IMR-90 (cell line): ENCODE measurements around the gene ANKRD11. TPM values are rescaled to one million over a fixed set of nuclear protein-coding genes. Genes with fewer than 3 reads are reported as not detected.
A peak's percentile ranks its signal among the peaks of the same experiment; 100 is the strongest.

ENCODE experiments used
- ATAC-seq: fragments of 200-7000 bp; cut with Tn5 transposase; 2 replicates; pipeline ENCODE4 v1.9.1; 2020; ENCODE audit warnings: low read depth, mild to moderate bottlenecking, moderate library complexity
- BruUV-seq: library from RNA; stranded (reverse); fragments of 400-500 nt; replicated peaks from 2 replicates; lab custom pipeline; 2021; lab: Mats Ljungman, UMichigan
- CTCF ChIA-PET: fragments of 300-600 bp; formaldehyde crosslinking; extraction: SDS; loops from one replicate; lab custom pipeline; 2021; ENCODE audit warnings: antibody characterized with exemption; lab: Yijun Ruan, JAX
- POLR2A ChIA-PET: fragments of 300-600 bp; sonication (Branson Sonifier 250); formaldehyde crosslinking; loops from one replicate; lab custom pipeline; 2022; ENCODE audit warnings: antibody characterized with exemption; ENCODE audit not compliant: unreplicated experiment; lab: Charles Lee
- DNase-seq: peaks from one replicate; pipeline ENCODE4 v3.0.0; 2013
- H2AFZ ChIP-seq: replicated peaks from 2 replicates; pipeline ENCODE3; 2013; ENCODE audit warnings: low read length, mild to moderate bottlenecking; ENCODE audit not compliant: poor library complexity
- H2AK5ac ChIP-seq: 2 replicates; pipeline ENCODE4 v1.6.1; 2013; ENCODE audit warnings: low read depth, low read length, inconsistent platforms
- H2AK9ac ChIP-seq: replicated peaks from 2 replicates; pipeline ENCODE3; 2013; ENCODE audit warnings: mild to moderate bottlenecking, low read depth, low read length, moderate library complexity; ENCODE audit not compliant: poor library complexity
- H2BK120ac ChIP-seq: 2 replicates; pipeline ENCODE4 v1.6.1; 2013; ENCODE audit warnings: low read depth, low read length, inconsistent platforms
- H2BK15ac ChIP-seq: 3 replicates; pipeline ENCODE4 v1.6.1; 2013; ENCODE audit warnings: low read depth, low read length, inconsistent platforms
- H2BK20ac ChIP-seq: 2 replicates; pipeline ENCODE4 v1.6.1; 2013; ENCODE audit warnings: low read depth, mild to moderate bottlenecking, inconsistent platforms, low read length, moderate library complexity
- H2BK5ac ChIP-seq: 2 replicates; pipeline ENCODE4 v1.6.1; 2013; ENCODE audit warnings: mild to moderate bottlenecking, low read depth, low read length, inconsistent platforms; ENCODE audit not compliant: poor library complexity, severe bottlenecking
- H3K14ac ChIP-seq: replicated peaks from 2 replicates; pipeline ENCODE4 v1.6.1; 2013; ENCODE audit warnings: low read depth, low read length, inconsistent platforms
- H3K18ac ChIP-seq: 2 replicates; pipeline ENCODE4 v1.6.1; 2013; ENCODE audit warnings: low read depth, low read length, control low read depth
- H3K23ac ChIP-seq: 2 replicates; pipeline ENCODE4 v1.6.1; 2013; ENCODE audit warnings: low read depth, low read length, inconsistent platforms
- H3K27ac ChIP-seq: 2 replicates; pipeline ENCODE4 v1.5.1; 2013; ENCODE audit warnings: mild to moderate bottlenecking, control low read depth, low read length; ENCODE audit not compliant: insufficient read depth
- H3K27me3 ChIP-seq: 2 replicates; pipeline ENCODE4 v1.6.1; 2013; ENCODE audit warnings: low read length; ENCODE audit not compliant: control insufficient read depth, insufficient read depth
- H3K36me3 ChIP-seq: 2 replicates; pipeline ENCODE4 v1.6.1; 2013; ENCODE audit warnings: low read length, mixed read lengths; ENCODE audit not compliant: control insufficient read depth, insufficient read depth
- H3K4ac ChIP-seq: 2 replicates; pipeline ENCODE4 v1.6.1; 2013; ENCODE audit warnings: low read depth, low read length, inconsistent platforms
- H3K4me1 ChIP-seq: 2 replicates; pipeline ENCODE4 v1.6.1; 2013; ENCODE audit warnings: low read length, mixed read lengths; ENCODE audit not compliant: control insufficient read depth, insufficient read depth
- H3K4me2 ChIP-seq: 2 replicates; pipeline ENCODE4 v1.6.1; 2013; ENCODE audit warnings: low read depth, mild to moderate bottlenecking, control low read depth, low read length, moderate library complexity
- H3K4me3 ChIP-seq: 2 replicates; pipeline ENCODE4 v1.5.1; 2013; ENCODE audit warnings: low read depth, mild to moderate bottlenecking, control low read depth, low read length, moderate library complexity; ENCODE audit not compliant: insufficient read depth
- H3K56ac ChIP-seq: 2 replicates; pipeline ENCODE4 v1.6.1; 2013; ENCODE audit warnings: low read length, inconsistent platforms; ENCODE audit not compliant: insufficient read depth; ENCODE audit errors: extremely low read depth
- H3K79me1 ChIP-seq, 2 experiments: 2 replicates each; pipeline ENCODE4 v1.6.1; 2013; ENCODE audit warnings: low read length in 2 of 2, inconsistent platforms in 1 of 2, low read depth in 1 of 2
- H3K9ac ChIP-seq: 2 replicates; pipeline ENCODE4 v1.6.1; 2013; ENCODE audit warnings: low read depth, low read length, control low read depth
- H3K9me1 ChIP-seq: 2 replicates; pipeline ENCODE4 v1.6.1; 2013; ENCODE audit warnings: low read length, inconsistent platforms; ENCODE audit not compliant: insufficient read depth
- H3K9me3 ChIP-seq: 2 replicates; pipeline ENCODE4 v1.6.1; 2013; ENCODE audit warnings: low read length; ENCODE audit not compliant: control insufficient read depth, insufficient read depth
- H4K20me1 ChIP-seq: 2 replicates; pipeline ENCODE4 v1.6.1; 2013; ENCODE audit warnings: low read length, inconsistent platforms; ENCODE audit not compliant: insufficient read depth
- H4K5ac ChIP-seq: 2 replicates; pipeline ENCODE4 v1.6.1; 2013; ENCODE audit warnings: mild to moderate bottlenecking, low read depth, low read length, control low read depth
- H4K8ac ChIP-seq, 2 experiments: 2 replicates each; pipeline ENCODE4 v1.6.1; 2013; ENCODE audit warnings: low read depth in 2 of 2, low read length in 2 of 2, control low read depth in 1 of 2, inconsistent platforms in 1 of 2
- H4K91ac ChIP-seq: 2 replicates; pipeline ENCODE4 v1.6.1; 2013; ENCODE audit warnings: low read depth, low read length, inconsistent platforms; ENCODE audit not compliant: insufficient read depth
- BHLHE40 ChIP-seq: fragments of 150-350 bp; IDR thresholded peaks from 2 replicates; pipeline ENCODE4 v1.6.1; 2016; ENCODE audit warnings: mild to moderate bottlenecking, low read depth, low read length
- CEBPB ChIP-seq: IDR thresholded peaks from 2 replicates; pipeline ENCODE4 v1.6.1; 2012; ENCODE audit warnings: low read depth, low read length, improper control_type of control experiment
- CHD1 ChIP-seq: IDR thresholded peaks from 2 replicates; pipeline ENCODE4 v1.6.1; 2012; ENCODE audit warnings: low read depth, low read length, improper control_type of control experiment
- CTCF ChIP-seq: conservative IDR thresholded peaks from 2 replicates; pipeline ENCODE4 v1.5.1; 2012; ENCODE audit warnings: mild to moderate bottlenecking, low read depth, low read length, improper control_type of control experiment
- FOS ChIP-seq: fragments of 150-350 bp; IDR thresholded peaks from 2 replicates; pipeline ENCODE4 v1.6.1; 2016; ENCODE audit warnings: low read depth, low read length
- MAFK ChIP-seq: IDR thresholded peaks from 2 replicates; pipeline ENCODE4 v1.6.1; 2012; ENCODE audit warnings: low read depth, low read length, improper control_type of control experiment
- MAZ ChIP-seq: IDR thresholded peaks from 2 replicates; pipeline ENCODE4 v1.6.1; 2012; ENCODE audit warnings: low read depth, mild to moderate bottlenecking, low read length, improper control_type of control experiment, moderate library complexity, borderline replicate concordance
- MXI1 ChIP-seq: IDR thresholded peaks from 2 replicates; pipeline ENCODE4 v1.6.1; 2012; ENCODE audit warnings: low read depth, mild to moderate bottlenecking, low read length, moderate library complexity, borderline replicate concordance
- POLR2A ChIP-seq: IDR thresholded peaks from 2 replicates; pipeline ENCODE4 v1.6.1; 2012; ENCODE audit warnings: mild to moderate bottlenecking, low read depth, low read length
- RAD21 ChIP-seq: IDR thresholded peaks from 2 replicates; pipeline ENCODE4 v1.6.1; 2012; ENCODE audit warnings: low read length, improper control_type of control experiment
- RCOR1 ChIP-seq: IDR thresholded peaks from 2 replicates; pipeline ENCODE4 v1.6.1; 2012; ENCODE audit warnings: mild to moderate bottlenecking, low read length, improper control_type of control experiment; ENCODE audit not compliant: insufficient replicate concordance
- RFX5 ChIP-seq: IDR thresholded peaks from 2 replicates; pipeline ENCODE4 v1.8.0; 2012; ENCODE audit warnings: low read depth, mild to moderate bottlenecking, low read length, moderate library complexity
- USF2 ChIP-seq: fragments of 150-350 bp; IDR thresholded peaks from 2 replicates; pipeline ENCODE4 v1.6.1; 2017; ENCODE audit warnings: mild to moderate bottlenecking, antibody characterized with exemption, low read length, low read depth
- WGBS, 2 experiments: methylation state at CpG; one replicate each; pipeline versions ENCODE4 v1.1.5 to v1.1.7; 2013; ENCODE audit warnings: missing lambda C conversion rate in 2 of 2; ENCODE audit not compliant: insufficient read length in 1 of 2; ENCODE audit errors: extremely low coverage in 2 of 2; 5-methylcytosine and 5-hydroxymethylcytosine counted together
- dilution Hi-C: fragments of 300-500 bp; cut with HindIII; formaldehyde crosslinking; loops from one replicate; pipeline ENCODE4 v1.14.3; 2018; ENCODE audit warnings: low sequenced_read_pairs; ENCODE audit not compliant: unreplicated experiment
- in situ Hi-C: fragments of 300-500 bp; cut with MboI; formaldehyde crosslinking; loops from 3 replicates; pipeline ENCODE4 v1.14.3; 2019; ENCODE audit warnings: low sequenced_read_pairs, inconsistent platforms, mixed read lengths
- intact Hi-C: fragments of 100-400 bp; cut with micrococcal nuclease; formaldehyde crosslinking; loops from 2 replicates; pipeline ENCODE4 v1.10.0; 2022
- polyA plus RNA-seq, 3 experiments: library from polyadenylated mRNA; depleted of rRNA; stranded (reverse); fragments of >200 nt; gene quantifications; 2 replicates each; pipeline ENCODE4 v1.2.3, GENCODE V29; 2012; ENCODE audit warnings: low replicate concordance in 1 of 3
- total RNA-seq: library from RNA; depleted of rRNA; stranded (reverse); fragments of >200 nt; gene quantifications from 2 replicates; pipeline ENCODE4 v1.2.3, GENCODE V29; 2012
- TF ChIP-seq, protein P1 (sequence below): fragments of 150-350 bp; IDR thresholded peaks from 2 replicates; pipeline ENCODE4 v1.6.1; 2016; ENCODE audit warnings: low read depth, mild to moderate bottlenecking, low read length, moderate library complexity, borderline replicate concordance

Gene ANKRD11
- total and polyA plus RNA-seq, 2 of the 4 experiments (the other 2 are of a cell fraction), result 46.8 to 71.9 TPM

- no peak overlapping the region for H3K27ac ChIP-seq
- H2BK20ac ChIP-seq, result no peak overlapping the region
- no peak overlapping the region for H3K56ac ChIP-seq
- no peak overlapping the region for H2AK5ac ChIP-seq
- no peak overlapping the region for H4K5ac ChIP-seq
- no peak overlapping the region for H3K9ac ChIP-seq
- H3K27me3 ChIP-seq, result no peaks in the 10 kb centered on the region
- H3K36me3 ChIP-seq, result peaks cover 78% of the 10 kb centered on the region
- ChIA-PET CTCF (interaction anchor here (0.6 kb wide), 1 partner anchor 212 kb away, joined by 3 read pairs; no protein-coding TSS in a partner anchor), POLR2A (no interaction called here)
- in situ Hi-C loops (no loop called here), intact Hi-C loops (no loop called here), dilution Hi-C loops (no loop called here)
- no peak overlapping the region for H3K4me2 ChIP-seq
- 0 out of 2 replicates have a peak, but pooled peaks cover 3% of the 10 kb centered on the region for H3K9me1 ChIP-seq
- H2AK9ac ChIP-seq, result peak overlapping the region; percentile 24
- ATAC-seq, result peak; percentile 62; the same call in 1 of the 2 replicates
- H4K91ac ChIP-seq, result no peak overlapping the region
- no TSS peak for BruUV-seq
- no peak overlapping the region for H3K14ac ChIP-seq
- H2AFZ ChIP-seq, result no peak overlapping the region
- no peak overlapping the region for H3K18ac ChIP-seq
- no peaks in the 10 kb centered on the region for H3K4me1 ChIP-seq
- H4K8ac ChIP-seq, result no peak overlapping the region
- no peak overlapping the region for H3K23ac ChIP-seq
- no peak overlapping the region for H2BK5ac ChIP-seq
- no peak for DNase-seq
- 83% methylated on average over 2 of the region's 11 CpGs; no CpG with 5 or more reads in 1 of the 2 experiments for WGBS, 2 experiments
- TF ChIP-seq CTCF (no peak), USF2 (no peak), MXI1 (no peak), FOS (no peak), RFX5 (no peak), CEBPB (no peak), CHD1 (no peak), MAZ (no peak), BHLHE40 (no peak), RCOR1 (no peak), POLR2A (no peak), RAD21 (no peak), MAFK (no peak)
- TF ChIP-seq, protein P1, sequence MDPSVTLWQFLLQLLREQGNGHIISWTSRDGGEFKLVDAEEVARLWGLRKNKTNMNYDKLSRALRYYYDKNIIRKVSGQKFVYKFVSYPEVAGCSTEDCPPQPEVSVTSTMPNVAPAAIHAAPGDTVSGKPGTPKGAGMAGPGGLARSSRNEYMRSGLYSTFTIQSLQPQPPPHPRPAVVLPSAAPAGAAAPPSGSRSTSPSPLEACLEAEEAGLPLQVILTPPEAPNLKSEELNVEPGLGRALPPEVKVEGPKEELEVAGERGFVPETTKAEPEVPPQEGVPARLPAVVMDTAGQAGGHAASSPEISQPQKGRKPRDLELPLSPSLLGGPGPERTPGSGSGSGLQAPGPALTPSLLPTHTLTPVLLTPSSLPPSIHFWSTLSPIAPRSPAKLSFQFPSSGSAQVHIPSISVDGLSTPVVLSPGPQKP, result no peak
- H3K9me3 ChIP-seq, result no peaks in the 10 kb centered on the region
- peaks cover 24% of the 10 kb centered on the region for H4K20me1 ChIP-seq
- H2BK15ac ChIP-seq, result no peak overlapping the region
- H2BK120ac ChIP-seq, result no peak overlapping the region
- H3K4ac ChIP-seq, result no peak overlapping the region
- peaks cover 16 to 54% of the 10 kb centered on the region in 2 experiments; a peak in 2 of 4 replicates for H3K79me1 ChIP-seq
- H3K4me3 ChIP-seq, result no peak overlapping the region
Measured at GRCh38 chr16:89534252-89534756, 43.9 kb upstream of the ANKRD11 start.
